ENCODE data around the gene PGLYRP3. TPM values are rescaled to one million over a fixed set of nuclear protein-coding genes. Genes with fewer than 3 reads are reported as not detected.

Gene PGLYRP3
- total and polyA plus RNA-seq, 9 donors, result not detected

DNA sequence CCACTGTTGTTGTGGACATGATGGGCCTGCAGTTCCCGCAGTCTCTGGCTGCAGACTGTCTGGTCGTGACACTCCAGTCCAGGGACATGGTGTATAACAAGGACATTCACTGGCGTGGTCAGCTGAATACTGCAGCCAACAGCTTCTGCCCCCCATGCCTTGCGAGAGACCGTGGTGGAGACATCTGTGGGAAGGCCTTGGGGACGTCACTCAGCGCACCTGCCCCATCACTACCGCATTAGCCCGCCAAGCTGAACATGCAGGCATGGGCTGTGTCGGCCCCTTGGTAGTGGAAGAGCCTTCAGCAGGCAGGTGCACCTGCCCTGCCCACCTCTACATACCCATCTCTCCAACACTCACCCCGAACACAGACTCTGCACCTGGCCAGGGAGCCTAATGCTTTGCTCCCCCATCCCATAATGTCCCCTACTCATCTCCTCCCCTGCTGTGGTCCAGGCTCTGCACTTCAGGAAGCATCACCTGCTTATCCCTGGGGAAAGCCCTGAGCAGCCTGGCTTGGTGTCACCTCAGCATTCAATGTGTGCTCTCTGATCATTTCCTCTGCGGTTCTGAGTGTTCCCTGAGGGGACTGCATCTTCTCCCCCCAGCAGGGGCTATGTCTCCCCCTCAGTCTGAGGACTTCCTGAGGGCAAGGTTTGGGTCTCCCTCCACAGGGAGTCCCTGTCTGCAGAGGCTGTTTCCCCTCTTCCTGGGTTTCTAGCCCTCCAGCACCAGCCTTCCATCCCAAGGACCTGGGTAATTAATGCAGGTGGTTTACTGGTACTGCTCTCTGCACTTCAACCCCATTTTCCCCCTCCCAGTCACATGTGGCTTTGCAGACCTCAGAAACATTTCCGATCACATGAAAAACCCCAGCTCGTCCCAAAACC is 32.7 kb upstream of the PGLYRP3 start:
- TF ChIP-seq POLR2A (IDR thresholded peaks at IDR 0.05), result no peak
- no peak for TF ChIP-seq EP300 (IDR thresholded peaks at IDR 0.05)
- TF ChIP-seq, protein P1, sequence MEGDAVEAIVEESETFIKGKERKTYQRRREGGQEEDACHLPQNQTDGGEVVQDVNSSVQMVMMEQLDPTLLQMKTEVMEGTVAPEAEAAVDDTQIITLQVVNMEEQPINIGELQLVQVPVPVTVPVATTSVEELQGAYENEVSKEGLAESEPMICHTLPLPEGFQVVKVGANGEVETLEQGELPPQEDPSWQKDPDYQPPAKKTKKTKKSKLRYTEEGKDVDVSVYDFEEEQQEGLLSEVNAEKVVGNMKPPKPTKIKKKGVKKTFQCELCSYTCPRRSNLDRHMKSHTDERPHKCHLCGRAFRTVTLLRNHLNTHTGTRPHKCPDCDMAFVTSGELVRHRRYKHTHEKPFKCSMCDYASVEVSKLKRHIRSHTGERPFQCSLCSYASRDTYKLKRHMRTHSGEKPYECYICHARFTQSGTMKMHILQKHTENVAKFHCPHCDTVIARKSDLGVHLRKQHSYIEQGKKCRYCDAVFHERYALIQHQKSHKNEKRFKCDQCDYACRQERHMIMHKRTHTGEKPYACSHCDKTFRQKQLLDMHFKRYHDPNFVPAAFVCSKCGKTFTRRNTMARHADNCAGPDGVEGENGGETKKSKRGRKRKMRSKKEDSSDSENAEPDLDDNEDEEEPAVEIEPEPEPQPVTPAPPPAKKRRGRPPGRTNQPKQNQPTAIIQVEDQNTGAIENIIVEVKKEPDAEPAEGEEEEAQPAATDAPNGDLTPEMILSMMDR (IDR thresholded peaks at IDR 0.05), result no peak
- H3K27ac ChIP-seq, result no peak overlapping the region
- no peaks in the 10 kb centered on the region for H3K27me3 ChIP-seq
- DNase-seq, result no peak
- WGBS, 3 donors, result 93 to 94% (median 94%) methylated on average over 14 of the region's 14 CpGs
- intact Hi-C loops (cut with DNase I), result loop anchor here in 1 of 4 donors (5.0 kb wide), 1 partner anchor 152 kb away; no protein-coding TSS in a partner anchor
- H3K36me3 ChIP-seq, result no peaks in the 10 kb centered on the region
- no peaks in the 10 kb centered on the region for H3K9me3 ChIP-seq
- H3K4me3 ChIP-seq, result no peak overlapping the region
- peaks cover 6% of the 10 kb centered on the region for H3K4me1 ChIP-seq (ENCODE audit: insufficient read depth)

DNA sequence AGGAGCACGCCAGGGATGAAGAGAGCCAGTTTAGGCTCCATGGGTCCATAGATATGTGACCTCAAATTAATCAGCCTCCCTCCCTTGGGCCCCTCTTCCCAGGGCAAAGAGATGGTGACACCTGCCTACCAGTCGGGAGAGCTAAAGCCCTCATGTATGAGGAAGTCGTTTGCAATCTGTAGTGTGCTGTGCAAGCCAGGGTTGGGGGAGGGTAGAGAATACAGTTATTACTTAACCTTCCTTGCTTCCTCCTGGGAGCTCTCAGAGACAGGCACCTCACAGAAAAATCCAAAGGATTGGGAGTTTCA is 31.9 kb upstream of the PGLYRP3 start:
- no peak for DNase-seq
- Histone ChIP-seq H3K36me3 (no peaks in the 10 kb centered on the region), H3K27me3 (no peaks in the 10 kb centered on the region)

DNA sequence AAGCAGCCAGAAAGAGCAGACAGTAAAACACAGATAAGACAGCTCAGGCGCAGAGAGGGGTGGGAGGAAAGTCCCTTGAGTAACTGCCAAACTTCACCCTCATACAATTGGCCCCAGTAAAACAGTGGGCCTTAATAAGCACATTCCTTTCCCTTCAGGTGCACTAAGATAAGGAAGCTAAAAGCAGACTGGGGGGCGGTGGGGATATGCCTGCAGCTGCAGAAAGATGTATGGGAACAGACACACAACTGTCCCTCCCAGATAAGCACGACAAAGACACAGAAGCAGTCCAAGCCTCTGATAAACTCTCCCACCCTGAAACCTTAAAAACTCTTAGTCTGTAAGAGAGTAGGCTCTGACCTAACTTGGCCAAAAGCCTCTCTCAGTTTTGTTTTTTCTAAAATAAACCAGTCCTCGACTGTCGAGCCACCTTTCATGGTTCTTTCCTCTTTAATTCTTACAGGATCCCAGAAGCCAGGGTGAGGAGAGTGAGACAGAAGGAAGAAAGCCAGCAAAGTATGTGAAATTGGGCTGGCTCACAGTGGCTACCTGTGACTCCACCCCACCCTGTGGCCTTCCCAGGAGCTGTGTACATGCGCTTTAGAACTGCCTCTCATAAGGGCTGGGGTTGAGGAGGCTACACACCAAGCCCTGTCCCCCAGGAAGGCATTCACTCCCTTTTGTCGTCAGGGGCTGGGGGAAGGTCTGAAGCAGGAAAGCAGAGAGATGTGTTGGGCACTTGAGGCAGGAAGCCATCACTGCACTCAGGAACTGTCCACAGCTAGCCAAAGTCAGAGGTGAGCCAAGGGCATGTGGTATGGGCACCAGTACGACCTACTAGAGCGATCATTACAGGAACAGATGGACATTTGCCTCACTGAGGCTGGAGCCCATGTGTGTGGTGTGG is 31.3 kb upstream of the PGLYRP3 start:
- intact Hi-C loops (cut with DNase I), result no loop called here
- H3K27me3 ChIP-seq, result no peaks in the 10 kb centered on the region
- H3K9me3 ChIP-seq, result no peaks in the 10 kb centered on the region
- no peak for DNase-seq
- no peaks in the 10 kb centered on the region for H3K36me3 ChIP-seq
- no peak overlapping the region for H3K27ac ChIP-seq
- no peak overlapping the region for H3K4me3 ChIP-seq
- TF ChIP-seq EP300 (IDR thresholded peaks at IDR 0.05) (no peak), POLR2A (IDR thresholded peaks at IDR 0.05) (no peak)
- H3K4me1 ChIP-seq (ENCODE audit: insufficient read depth), result peaks cover 6% of the 10 kb centered on the region
- WGBS, 3 donors, result 34 to 37% (median 34%) methylated on average over 9 of the region's 9 CpGs

More for the DNA sequence above, 31.9 kb upstream of the PGLYRP3 start:
- intact Hi-C loops (cut with DNase I), result loop anchor here in 1 of 4 donors (5.0 kb wide), 1 partner anchor 153 kb away; no protein-coding TSS in a partner anchor
- TF ChIP-seq, protein P1 (IDR thresholded peaks at IDR 0.05), result no peak
- no peak for TF ChIP-seq POLR2A (IDR thresholded peaks at IDR 0.05)
- no peak for TF ChIP-seq EP300 (IDR thresholded peaks at IDR 0.05)
- 58 to 64% (median 62%) methylated on average over 3 of the region's 3 CpGs for WGBS, 3 donors
- H3K4me1 ChIP-seq (ENCODE audit: insufficient read depth), result peaks cover 6% of the 10 kb centered on the region
- H3K27ac ChIP-seq, result no peak overlapping the region
- no peak overlapping the region for H3K4me3 ChIP-seq
- no peaks in the 10 kb centered on the region for H3K9me3 ChIP-seq

DNA sequence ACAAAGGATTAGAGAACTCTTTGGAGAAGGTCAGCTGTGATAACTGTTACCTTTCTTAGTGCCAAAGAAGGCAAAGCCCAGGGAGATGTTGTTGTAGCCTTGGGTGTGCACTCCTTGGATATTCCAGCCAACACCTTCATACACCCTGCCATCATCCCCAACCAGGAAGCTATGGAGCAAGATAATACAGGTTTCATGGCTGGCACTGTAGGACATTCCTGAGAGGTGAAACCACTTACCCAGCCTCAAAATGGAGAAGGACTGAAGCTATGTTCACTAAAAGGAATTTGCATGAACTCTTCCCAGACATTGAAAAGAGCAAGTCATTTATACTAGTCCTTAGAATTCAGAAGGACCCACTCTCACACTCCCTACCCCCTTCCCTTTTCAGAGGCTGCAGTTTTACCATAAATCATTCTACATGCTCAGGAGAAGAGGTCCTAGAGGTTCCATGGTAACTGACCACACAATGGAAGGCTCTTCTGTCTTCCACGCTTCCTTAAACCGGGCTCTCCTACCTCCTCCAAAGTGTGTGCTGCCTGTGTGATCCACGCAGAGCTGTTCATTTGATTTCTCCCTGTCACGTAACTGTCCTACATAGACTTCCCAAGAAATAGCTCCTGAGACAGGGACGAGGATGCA is 30.4 kb upstream of the PGLYRP3 start:
- intact Hi-C loops (cut with DNase I), result no loop called here
- WGBS, 3 donors, result 16 to 18% (median 18%) methylated on average over 5 of the region's 5 CpGs
- Histone ChIP-seq H3K36me3 (no peaks in the 10 kb centered on the region), H3K4me3 (no peak overlapping the region), H3K27ac (no peak overlapping the region), H3K9me3 (no peaks in the 10 kb centered on the region), H3K4me1 (ENCODE audit: insufficient read depth) (peaks cover 6% of the 10 kb centered on the region), H3K27me3 (no peaks in the 10 kb centered on the region)
- DNase-seq, result no peak
- TF ChIP-seq, protein P1 (IDR thresholded peaks at IDR 0.05), result no peak
- TF ChIP-seq POLR2A (IDR thresholded peaks at IDR 0.05) (no peak), EP300 (IDR thresholded peaks at IDR 0.05) (no peak)

Measured in ovary (tissue), 9 donors.